ENCODE measurements around the gene INAVA.
"Not testable (repeated sequence)": the region's sequence is repeated elsewhere in the genome, so short reads cannot be mapped to it uniquely, and the experiment has no call there.

DNA sequence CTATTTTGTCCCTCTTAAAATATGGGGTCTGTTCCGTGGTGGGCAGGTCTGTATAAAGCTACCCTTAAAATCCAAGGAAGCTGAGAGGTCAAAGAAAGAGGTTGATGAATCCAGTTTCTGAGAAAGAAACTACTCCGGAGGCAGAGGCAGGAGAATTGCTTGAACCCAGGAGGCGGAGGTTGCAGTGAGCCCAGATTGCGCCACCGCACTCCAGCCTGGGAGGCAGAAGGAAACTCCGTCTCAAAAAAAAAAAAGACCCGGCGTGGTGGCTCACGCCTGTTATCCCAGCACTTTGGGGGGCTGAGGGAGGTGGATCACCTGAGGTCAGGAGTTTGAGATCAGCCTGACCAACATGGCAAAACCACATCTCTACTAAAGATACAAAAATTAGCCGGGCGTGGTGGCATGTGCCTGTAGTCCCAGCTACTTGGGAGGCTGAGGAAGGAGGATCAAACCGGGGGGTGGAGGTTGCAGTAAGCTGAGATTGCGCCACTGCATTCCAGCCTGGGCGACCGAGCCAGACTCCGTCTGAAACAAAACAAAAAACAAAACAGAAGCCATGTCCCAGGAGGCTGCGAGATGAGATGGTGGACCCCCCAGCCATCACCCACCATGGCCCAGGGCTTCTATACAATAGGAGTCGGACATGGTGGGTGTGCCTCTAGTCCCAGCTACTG, 40.7 kb downstream of the INAVA start:
- not testable (repeated sequence) for TF ChIP-seq YY1 (IDR thresholded peaks at IDR 0.05; ENCODE audit: insufficient read depth, insufficient replicate concordance, low read depth, low read length); ZMAT3 (CRISPR knock-in tag; conservative IDR thresholded peaks at IDR 0.05)
